Dermis microvascular lymphatic vessel endothelial cell (primary cell): Measurements from ENCODE around the gene RPS19BP1. TPM values are rescaled to one million over a fixed set of nuclear protein-coding genes. Genes with fewer than 3 reads are reported as not detected.
A peak's percentile ranks its signal among the peaks of the same experiment; 100 is the strongest.

Experiments used
- DNase-seq, 2 donors: peaks; one replicate each; pipeline versions ENCODE4 v3.0.0 to v3.0.0-alpha.2; 2010; ENCODE audit warnings: low read depth in 2 of 2
- total RNA-seq: library from RNA; depleted of rRNA; stranded (reverse); fragments of >200 nt; gene quantifications from 2 replicates; pipeline ENCODE4 v1.2.1, GENCODE V29; 2014

The RPS19BP1 gene
- 41.6 and 51.3 TPM in 2 replicates for total RNA-seq

GRCh38 chr22:39532215-39533073 is at the start of gene RPS19BP1:
Gene RPS19BP1, minus strand, starts transcription at chr22:39532748. Its CDS starts 10 bp downstream, at chr22:39532738.
- DNase-seq: peak; percentile 81 to 97

- DNase-seq: no peak
Observed at GRCh38 chr22:39581303-39581702, 48.8 kb upstream of the RPS19BP1 start.

DNA sequence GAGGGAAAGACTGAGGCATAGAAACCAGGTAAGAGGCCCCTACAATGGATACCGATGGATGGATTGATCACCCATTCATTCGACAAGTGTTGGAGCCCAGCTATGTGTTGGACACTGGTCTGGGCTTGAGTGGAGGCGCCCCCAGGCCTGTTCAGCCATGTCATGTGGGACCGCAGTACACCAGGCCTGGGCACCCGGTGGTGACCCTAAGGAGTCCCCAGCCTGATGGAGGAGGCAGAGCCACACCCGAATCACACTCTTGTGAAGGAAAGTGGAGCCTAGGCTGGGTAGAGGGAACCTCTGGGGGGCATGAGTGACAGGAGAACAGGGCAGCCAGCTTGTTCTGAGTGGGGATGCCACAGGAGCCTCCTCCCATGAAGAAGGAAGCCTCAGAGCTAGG is 48.2 kb upstream of the RPS19BP1 start:
- no peak for DNase-seq

GRCh38 chr22:39580006-39580441 is 47.5 kb upstream of the RPS19BP1 start:
- DNase-seq: no peak

DNA sequence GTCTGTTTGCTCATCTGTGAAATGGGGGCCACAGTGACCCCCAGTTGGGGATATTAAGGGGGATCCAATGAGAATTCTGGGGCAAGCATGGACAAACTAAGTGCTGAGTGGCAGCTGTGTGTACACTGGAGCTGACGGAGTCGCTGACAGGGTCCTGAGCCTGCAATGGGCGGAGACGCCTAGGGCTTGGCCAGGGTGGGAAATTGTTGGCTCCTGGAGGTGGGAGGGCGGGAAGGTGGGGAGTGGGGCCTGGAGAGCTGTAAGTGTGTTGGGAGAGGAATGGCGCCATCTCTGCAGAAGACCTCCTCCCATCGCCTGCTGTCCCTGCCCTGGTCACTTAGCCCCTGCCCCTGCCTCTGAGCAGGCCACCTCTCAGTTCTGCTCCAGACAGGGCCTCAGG is 45.4 kb upstream of the RPS19BP1 start:
- DNase-seq: no peak

GRCh38 chr22:39577366-39577765 is 44.8 kb upstream of the RPS19BP1 start:
- peak in 1 of 2 donors; percentile 45 for DNase-seq

GRCh38 chr22:39576027-39576426 is 43.5 kb upstream of the RPS19BP1 start:
- no peak for DNase-seq

- no peak for DNase-seq
Observed at GRCh38 chr22:39575552-39575825, 42.9 kb upstream of the RPS19BP1 start.

DNA sequence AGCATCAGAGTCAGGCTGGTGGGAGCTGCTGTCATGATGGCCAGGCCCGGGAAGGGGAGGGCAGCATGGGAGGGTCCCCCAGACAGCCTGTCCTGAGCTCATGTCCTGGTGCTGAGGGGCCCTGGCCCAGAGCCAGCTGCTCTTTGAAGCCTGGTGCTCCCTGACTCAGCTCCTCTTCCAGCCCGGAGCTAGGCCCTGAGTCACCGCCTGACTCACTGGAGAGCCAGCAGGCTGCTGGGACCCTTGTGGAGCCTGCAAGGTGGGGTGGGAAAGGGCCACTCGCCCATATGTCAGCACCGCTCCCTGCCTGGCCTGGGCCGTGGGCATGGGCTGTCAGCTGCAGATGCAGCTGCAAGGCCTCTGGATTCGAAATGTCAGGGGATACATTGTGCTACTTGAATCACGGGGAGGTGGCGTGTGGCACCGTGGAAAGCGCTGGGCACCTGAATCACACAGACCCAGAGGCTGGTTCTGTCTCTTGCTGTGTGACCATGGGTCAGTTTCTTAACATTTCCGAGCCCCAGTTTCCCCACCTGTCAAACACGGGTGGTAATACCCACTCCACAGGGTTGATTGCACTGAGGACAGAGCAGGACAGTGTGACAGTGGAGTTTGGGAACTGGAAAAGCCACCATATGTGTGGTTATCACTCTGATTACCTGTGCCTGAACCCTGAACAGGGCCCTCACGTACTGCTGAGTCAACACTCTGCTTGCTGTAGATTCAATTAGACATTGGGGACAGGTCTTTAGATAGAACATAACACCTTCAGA is 42.4 kb upstream of the RPS19BP1 start:
- peak in 1 of 2 donors; percentile 89 for DNase-seq

- DNase-seq: no peak
Observed at GRCh38 chr22:39571538-39571937, 39.0 kb upstream of the RPS19BP1 start.

DNA sequence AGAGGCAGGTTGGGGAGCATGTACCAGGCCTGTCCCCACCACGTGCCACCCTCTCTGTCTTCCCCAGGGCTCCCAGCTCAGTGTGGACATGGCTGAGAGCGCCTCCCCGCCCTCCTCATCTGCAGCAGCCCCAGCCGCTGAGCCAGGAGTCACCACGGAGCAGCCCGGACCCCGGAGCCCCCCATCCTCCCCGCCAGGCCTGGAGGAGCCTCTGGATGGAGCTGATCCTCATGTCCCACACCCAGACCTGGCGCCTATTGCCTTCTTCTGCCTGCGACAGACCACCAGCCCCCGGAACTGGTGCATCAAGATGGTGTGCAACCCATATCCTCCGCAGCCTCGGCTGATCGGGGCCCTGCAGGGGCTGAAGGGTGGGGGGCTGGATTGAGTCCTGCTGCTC is 38.1 kb upstream of the RPS19BP1 start, which contains the start of gene CACNA1I:
CACNA1I (plus strand) TSS at position 89 of the 400 bp plus-strand sequence; CDS start at position 89, 0 bp downstream.
- no peak for DNase-seq

DNA sequence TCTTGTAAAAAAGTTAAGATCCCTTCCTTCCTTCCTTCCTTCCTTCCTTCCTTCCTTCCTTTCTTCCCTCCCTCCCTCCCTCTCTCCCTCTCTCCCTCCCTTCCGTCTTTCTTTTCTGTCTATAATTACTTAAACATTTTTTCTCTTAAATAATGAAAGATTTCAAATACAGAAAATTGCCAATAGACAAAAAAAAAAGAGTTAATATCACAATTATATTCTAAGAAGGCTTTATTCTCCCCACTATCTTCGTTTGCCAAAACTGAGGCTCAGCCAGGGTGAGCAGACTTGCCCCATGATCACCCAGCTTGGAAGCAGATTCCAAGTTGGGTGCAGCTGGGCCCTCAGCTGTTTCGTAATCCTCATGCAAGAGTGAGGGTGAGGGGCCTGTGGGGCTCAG is 37.7 kb upstream of the RPS19BP1 start:
- no peak for DNase-seq

- DNase-seq: no peak
Observed at GRCh38 chr22:39569066-39569465, 36.5 kb upstream of the RPS19BP1 start.

- DNase-seq: no peak
Observed at GRCh38 chr22:39568278-39568981, 35.9 kb upstream of the RPS19BP1 start.

GRCh38 chr22:39567135-39567946 is 34.8 kb upstream of the RPS19BP1 start:
- DNase-seq: no peak

DNA sequence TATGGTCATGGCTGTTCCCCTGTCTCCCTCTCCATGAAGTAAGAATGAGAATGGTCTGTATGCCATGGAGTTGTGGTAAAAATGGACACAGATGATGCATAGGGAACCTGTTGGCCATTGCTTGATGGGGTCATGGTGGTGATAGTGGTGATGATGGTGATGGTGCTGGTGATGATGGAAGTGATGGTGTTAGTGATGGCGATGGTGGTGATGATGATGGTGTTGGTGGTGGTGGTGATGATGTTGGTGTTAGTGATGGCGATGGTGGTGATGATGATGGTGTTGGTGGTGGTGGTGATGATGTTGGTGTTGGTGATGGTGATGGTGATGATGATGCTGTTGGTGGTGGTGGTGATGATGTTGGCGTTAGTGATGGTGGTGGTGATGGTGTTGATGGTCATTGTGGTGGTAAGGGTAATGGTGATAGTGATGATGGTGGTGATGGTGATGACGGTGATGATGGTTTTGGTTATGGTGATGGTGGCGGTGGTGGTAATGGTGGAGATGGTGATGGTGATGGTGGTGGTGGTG is 32.9 kb upstream of the RPS19BP1 start:
- no peak for DNase-seq

- DNase-seq: no peak
Observed at GRCh38 chr22:39563571-39564428, 31.3 kb upstream of the RPS19BP1 start.

- DNase-seq: no peak
Observed at GRCh38 chr22:39562839-39563489, 30.4 kb upstream of the RPS19BP1 start.

- no peak for DNase-seq
Observed at GRCh38 chr22:39560127-39560526, 27.6 kb upstream of the RPS19BP1 start.
